ENCODE data around the gene PCNX3. TPM values are rescaled to one million over a fixed set of nuclear protein-coding genes. Genes with fewer than 3 reads are reported as not detected.

PCNX3 gene
- total RNA-seq, 1 donor from 2014 or later: 35.9 TPM

DNA sequence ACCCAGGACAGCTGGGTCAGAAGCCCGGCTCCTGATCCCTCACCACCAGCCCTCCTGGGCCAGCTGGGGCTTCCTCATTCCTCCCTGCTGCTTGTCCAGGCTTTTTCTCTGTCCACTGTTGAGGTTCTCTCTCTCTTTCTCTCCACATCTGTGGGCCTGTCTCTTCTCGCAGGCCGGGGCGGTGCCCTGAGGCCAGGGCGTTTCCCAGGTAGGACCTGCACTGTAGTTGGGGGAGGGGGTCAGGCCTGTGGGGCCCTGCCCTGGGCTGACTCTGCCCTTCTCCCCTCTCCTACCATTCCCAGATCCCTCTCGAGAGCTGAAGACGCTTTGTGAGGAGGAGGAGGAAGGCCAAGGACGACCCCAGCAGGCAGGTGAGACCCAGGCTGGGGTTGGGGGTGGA lies 34.8 kb upstream of the PCNX3 start:
- no peak for DNase-seq (ENCODE audit: low read depth)
- TF ChIP-seq, protein P1, sequence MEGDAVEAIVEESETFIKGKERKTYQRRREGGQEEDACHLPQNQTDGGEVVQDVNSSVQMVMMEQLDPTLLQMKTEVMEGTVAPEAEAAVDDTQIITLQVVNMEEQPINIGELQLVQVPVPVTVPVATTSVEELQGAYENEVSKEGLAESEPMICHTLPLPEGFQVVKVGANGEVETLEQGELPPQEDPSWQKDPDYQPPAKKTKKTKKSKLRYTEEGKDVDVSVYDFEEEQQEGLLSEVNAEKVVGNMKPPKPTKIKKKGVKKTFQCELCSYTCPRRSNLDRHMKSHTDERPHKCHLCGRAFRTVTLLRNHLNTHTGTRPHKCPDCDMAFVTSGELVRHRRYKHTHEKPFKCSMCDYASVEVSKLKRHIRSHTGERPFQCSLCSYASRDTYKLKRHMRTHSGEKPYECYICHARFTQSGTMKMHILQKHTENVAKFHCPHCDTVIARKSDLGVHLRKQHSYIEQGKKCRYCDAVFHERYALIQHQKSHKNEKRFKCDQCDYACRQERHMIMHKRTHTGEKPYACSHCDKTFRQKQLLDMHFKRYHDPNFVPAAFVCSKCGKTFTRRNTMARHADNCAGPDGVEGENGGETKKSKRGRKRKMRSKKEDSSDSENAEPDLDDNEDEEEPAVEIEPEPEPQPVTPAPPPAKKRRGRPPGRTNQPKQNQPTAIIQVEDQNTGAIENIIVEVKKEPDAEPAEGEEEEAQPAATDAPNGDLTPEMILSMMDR (conservative IDR thresholded peaks at IDR 0.05; ENCODE audit: low read depth, low read length): no peak
- H3K4me3 ChIP-seq (ENCODE audit: low read depth, low read length): no peak overlapping the region

DNA sequence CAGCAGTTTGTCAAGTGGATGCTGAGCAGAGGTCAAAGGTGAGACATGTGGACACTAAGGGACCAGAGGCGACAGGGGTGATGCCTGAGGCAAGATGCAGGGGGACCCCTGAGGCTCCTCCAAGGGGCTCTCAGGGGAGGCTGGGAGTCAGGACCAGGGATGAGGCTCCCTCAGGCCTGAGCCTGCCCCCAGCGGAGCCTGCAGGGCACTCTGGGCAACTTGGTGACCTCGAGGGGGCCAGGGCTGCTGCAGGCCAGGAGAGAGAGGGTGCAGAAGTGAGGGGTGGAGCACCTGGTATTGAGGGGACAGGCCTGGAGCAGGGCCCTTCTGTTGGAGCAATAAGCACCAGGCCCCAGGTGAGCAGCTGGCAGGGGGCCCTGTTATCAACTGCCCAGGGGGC lies 33.6 kb upstream of the PCNX3 start:
- H3K4me3 ChIP-seq (ENCODE audit: low read depth, low read length): no peak overlapping the region
- TF ChIP-seq, protein P1 (conservative IDR thresholded peaks at IDR 0.05; ENCODE audit: low read depth, low read length): no peak
- no peak for DNase-seq (ENCODE audit: low read depth)

DNA sequence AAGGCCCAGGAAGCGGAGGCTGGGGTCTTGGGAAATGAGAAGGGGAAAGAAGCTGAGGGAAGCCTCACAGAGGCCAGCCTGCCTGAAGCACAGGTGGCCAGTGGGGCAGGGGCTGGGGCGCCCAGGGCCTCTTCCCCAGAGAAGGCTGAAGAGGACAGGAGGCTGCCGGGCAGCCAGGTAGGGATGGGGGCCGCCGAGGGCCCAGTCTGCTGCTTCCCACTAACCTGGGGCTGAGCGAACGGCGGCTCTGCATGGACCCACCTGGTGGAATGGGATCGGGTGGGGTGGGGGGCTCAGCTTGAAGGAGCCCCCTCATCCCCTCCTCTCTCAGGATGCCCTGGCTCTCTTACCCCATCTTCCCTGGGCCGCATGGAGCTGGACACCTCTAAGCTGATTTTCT lies 32.0 kb upstream of the PCNX3 start:
- TF ChIP-seq, protein P1 (conservative IDR thresholded peaks at IDR 0.05; ENCODE audit: low read depth, low read length): no peak
- H3K4me3 ChIP-seq (ENCODE audit: low read depth, low read length): no peak overlapping the region
- no peak for DNase-seq (ENCODE audit: low read depth)

DNA sequence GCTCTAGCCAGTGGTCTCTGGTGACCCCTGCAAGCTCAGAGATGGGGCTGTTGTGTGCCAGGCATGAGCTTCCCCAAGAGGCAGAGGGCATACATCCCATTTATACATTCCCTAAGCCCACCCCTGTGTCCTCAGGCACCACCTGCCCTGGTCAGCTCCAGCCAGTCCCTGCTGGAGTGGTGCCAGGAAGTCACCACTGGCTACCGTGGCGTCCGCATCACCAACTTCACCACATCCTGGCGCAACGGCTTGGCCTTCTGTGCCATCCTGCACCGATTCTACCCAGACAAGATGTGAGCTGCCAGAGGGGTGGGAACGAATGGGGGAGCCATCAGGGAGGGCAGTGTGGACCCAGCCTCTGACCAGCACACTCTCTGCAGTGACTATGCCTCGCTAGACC lies 31.5 kb upstream of the PCNX3 start:
- TF ChIP-seq, protein P1 (conservative IDR thresholded peaks at IDR 0.05; ENCODE audit: low read depth, low read length): no peak
- H3K4me3 ChIP-seq (ENCODE audit: low read depth, low read length): no peak overlapping the region
- DNase-seq (ENCODE audit: low read depth): no peak

DNA sequence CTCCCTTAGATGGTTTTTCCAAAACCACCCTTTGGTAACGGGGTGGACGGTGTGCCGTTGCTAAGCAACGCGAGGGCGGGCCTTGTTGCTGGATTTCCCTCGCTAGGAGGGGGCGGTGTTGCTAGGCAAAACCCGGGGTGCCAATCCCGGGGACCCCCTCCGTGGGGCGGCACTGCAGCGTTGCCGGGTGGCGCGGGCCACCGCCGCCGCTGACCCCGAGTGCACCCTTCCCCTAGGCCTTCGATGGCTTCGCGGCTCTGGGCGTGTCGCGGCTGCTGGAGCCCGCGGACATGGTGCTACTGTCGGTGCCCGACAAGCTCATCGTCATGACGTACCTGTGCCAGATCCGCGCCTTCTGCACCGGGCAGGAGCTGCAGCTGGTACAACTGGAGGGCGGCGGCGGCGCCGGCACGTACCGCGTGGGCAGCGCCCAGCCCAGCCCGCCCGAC lies 30.8 kb upstream of the PCNX3 start:
- TF ChIP-seq, protein P1 (conservative IDR thresholded peaks at IDR 0.05; ENCODE audit: low read depth, low read length): no peak
- no peak for DNase-seq (ENCODE audit: low read depth)
- no peak overlapping the region for H3K4me3 ChIP-seq (ENCODE audit: low read depth, low read length)

DNA sequence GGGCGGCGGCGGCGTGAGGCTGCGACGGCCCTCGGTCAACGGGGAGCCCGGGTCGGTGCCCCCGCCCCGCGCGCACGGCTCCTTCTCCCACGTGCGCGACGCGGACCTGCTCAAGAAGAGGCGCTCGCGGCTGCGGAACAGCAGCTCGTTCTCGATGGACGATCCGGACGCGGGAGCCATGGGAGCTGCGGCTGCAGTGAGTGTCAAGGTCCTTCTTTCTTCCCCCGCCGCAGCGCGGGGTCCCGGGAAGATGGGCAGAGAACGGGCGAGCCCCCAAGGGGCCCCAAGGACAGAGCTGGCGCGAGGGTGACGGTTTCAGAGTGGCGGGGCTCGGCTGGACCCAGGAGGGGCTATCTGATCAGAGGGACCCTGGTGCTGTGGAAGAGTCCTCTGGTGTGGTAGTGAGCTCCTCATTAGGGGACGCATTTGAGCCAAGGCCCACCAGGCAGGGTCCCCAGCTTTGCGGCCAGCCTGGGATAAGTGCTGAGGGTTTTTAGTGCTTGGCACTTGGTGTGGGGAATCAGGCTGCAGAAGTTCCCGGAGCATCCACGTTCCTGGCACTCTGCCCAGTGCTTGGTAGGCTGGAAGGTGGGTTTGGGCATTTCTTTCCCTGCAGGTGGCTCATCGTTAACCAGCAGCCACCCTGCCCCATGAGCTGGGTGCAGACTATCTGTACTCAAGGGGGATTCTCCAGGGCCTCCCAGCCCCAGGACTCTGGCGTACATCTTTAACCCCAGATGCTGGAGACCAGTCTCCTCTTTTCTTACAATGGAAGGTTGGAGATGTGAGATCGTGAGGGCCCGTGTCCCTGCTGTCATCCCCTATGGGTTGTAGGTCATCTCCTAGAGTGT lies 30.0 kb upstream of the PCNX3 start:
- TF ChIP-seq, protein P1 (conservative IDR thresholded peaks at IDR 0.05; ENCODE audit: low read depth, low read length): no peak

DNA sequence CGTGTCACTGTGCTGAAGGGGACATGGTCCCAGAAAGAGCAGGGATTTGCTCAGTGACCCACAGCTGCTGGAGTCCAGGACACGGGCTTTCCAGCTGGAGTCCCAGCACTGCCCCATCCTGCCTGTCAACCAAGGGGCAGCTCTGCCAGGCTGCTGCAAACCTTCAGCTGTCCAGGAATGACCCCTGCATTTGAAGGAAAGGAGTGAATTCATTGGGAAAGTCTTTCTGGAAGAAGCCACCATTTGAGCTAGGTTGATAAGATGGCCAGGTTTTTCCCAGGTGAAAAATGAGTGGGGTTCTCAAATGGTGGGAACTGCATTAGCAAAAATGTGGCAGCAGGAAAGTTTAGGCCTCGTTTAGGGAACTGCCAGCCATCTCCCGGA lies 29.3 kb upstream of the PCNX3 start:
- no peak overlapping the region for H3K4me3 ChIP-seq (ENCODE audit: low read depth, low read length)
- TF ChIP-seq, protein P1 (conservative IDR thresholded peaks at IDR 0.05; ENCODE audit: low read depth, low read length): no peak
- no peak for DNase-seq (ENCODE audit: low read depth)

More for the DNA sequence above, 30.0 kb upstream of the PCNX3 start:
- DNase-seq (ENCODE audit: low read depth): no peak
- H3K4me3 ChIP-seq (ENCODE audit: low read depth, low read length): no peak overlapping the region

Data from epithelial cell of proximal tubule (primary cell).